Astrocyte of the spinal cord (primary cell): Measurements from ENCODE around the gene B4GALT4.

Experiments
- DNase-seq: peaks from one replicate; pipeline ENCODE4 v3.0.0; 2011; ENCODE audit warnings: low read depth, low spot score
- H3K4me3 ChIP-seq: 2 replicates; pipeline ENCODE4 v1.5.1; 2011; ENCODE audit warnings: low read depth, mild to moderate bottlenecking, low read length, moderate library complexity
- CTCF ChIP-seq: IDR thresholded peaks from 2 replicates; pipeline ENCODE4 v1.5.1; 2012; ENCODE audit warnings: low read depth, mild to moderate bottlenecking, low read length, inconsistent platforms
- in situ Hi-C: cut with HindIII; loops from 2 replicates; pipeline ENCODE4 v1.10.0; 2017; ENCODE audit warnings: low sequenced_read_pairs

The B4GALT4 gene

GRCh38 chr3:119194237-119195150 lies 46.2 kb downstream of the B4GALT4 start:
- no peak overlapping the region for H3K4me3 ChIP-seq
- no peak for TF ChIP-seq CTCF
- DNase-seq: peak; percentile 6
- in situ Hi-C loops: no loop called here

GRCh38 chr3:119191800-119192199 lies 48.9 kb downstream of the B4GALT4 start:
- in situ Hi-C loops: no loop called here

DNA sequence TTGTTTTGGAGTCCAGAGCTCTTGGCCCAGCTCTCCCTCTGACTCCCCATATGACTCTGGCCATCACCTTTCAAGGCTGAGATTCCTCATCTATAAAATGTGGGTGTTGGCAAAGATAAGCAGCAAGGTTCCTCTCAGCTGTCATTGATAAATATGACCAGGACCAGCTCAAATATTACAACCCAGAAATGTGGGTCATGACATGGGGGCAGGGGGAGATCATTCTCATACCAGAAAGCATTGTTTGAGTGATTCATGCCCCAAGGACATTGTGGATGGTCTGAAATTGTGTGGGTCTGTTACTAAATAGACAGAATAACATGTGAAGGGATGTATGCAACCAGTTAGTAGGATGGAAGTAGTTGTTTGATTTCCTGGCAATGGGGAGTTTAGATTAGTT lies 53.4 kb downstream of the B4GALT4 start:
- in situ Hi-C loops: no loop called here
- no peak for TF ChIP-seq CTCF
- no peak overlapping the region for H3K4me3 ChIP-seq
- no peak for DNase-seq

More at GRCh38 chr3:119191800-119192199, 48.9 kb downstream of the B4GALT4 start:
- H3K4me3 ChIP-seq: no peak overlapping the region
- no peak for TF ChIP-seq CTCF
- no peak for DNase-seq

GRCh38 chr3:119184796-119185570 lies 55.7 kb downstream of the B4GALT4 start:
- H3K4me3 ChIP-seq: no peak overlapping the region
- DNase-seq: peak; percentile 71
- TF ChIP-seq CTCF: no peak
- in situ Hi-C loops: no loop called here

DNA sequence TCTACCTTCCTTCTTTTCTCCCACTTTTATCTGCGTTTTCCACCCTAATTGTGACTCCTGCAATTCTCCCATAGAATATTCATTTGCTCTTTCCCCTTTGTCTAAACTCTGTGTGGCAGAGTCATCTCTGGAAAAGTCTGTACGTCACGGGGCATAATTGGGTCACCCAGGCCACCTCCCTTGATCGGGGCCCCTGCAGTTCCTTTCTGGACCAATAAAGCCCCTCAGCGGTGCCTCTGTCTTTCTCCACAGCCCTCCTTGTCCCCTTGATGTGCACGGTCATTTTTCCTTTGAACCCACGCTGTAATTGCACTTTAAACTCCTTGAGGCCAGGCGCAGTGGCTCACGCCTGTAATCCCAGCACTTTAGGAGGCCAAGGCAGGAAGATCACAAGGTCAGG lies 56.6 kb downstream of the B4GALT4 start:
- no peak for TF ChIP-seq CTCF
- no peak for DNase-seq
- in situ Hi-C loops: no loop called here
- no peak overlapping the region for H3K4me3 ChIP-seq

DNA sequence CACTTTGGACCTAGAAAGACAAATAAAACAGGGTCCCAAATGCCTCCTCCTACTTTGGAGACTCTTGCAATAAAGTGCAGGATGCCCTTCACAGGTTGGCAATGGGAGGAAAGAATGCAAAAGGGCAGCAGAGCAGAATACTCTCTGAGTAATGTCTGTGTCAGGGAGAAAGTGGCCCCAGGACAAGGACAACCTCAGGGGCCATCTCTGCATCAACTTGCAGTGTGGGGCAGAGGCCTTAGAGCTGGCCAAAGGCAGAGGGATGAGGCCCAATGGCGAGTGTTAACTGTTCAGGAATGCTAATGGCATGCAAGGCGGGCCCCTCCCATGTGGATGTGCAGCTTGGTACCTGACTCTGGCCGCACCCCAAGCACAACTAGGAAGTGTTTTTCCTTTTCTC lies 58.9 kb downstream of the B4GALT4 start:
- no peak overlapping the region for H3K4me3 ChIP-seq
- in situ Hi-C loops: no loop called here
- no peak for DNase-seq
- no peak for TF ChIP-seq CTCF
